GM12878 (cell line): ENCODE measurements around the gene ALKBH2. TPM values are rescaled to one million over a fixed set of nuclear protein-coding genes. Genes with fewer than 3 reads are reported as not detected.

Experiments
- ATAC-seq: fragments of 200-7000 bp; cut with Tn5 transposase; 3 replicates; pipeline ENCODE4 v1.9.1; 2020; ENCODE audit warnings: mild to moderate bottlenecking, moderate library complexity
- BruUV-seq: library from RNA; stranded (reverse); fragments of 400-500 nt; replicated peaks from 2 replicates; lab custom pipeline; 2021; lab: Mats Ljungman, UMichigan
- CTCF ChIA-PET: fragments of 300-600 bp; sonication (Branson Sonifier 250); formaldehyde crosslinking; extraction: SDS; loops from one replicate; lab custom pipeline; 2021; ENCODE audit warnings: inconsistent platforms; lab: Yijun Ruan, JAX
- POLR2A ChIA-PET: fragments of 350-600 bp; formaldehyde crosslinking; extraction: SDS; loops from one replicate; lab custom pipeline; 2021; ENCODE audit warnings: inconsistent platforms; lab: Charles Lee
- RAD21 ChIA-PET: fragments of 300-600 bp; sonication (Branson Sonifier 250); formaldehyde crosslinking; loops from one replicate; lab custom pipeline; 2023; ENCODE audit warnings: antibody characterized with exemption; ENCODE audit not compliant: unreplicated experiment; lab: Charles Lee
- SMC1A ChIA-PET: fragments of 300-600 bp; sonication (Branson Sonifier 250); formaldehyde crosslinking; loops from one replicate; lab custom pipeline; 2023; ENCODE audit not compliant: unreplicated experiment, uncharacterized antibody; lab: Charles Lee
- DNase-seq: peaks from one replicate; pipeline ENCODE4 v3.0.0-alpha.2; 2011; ENCODE audit warnings: low read depth, low spot score
- FAIRE-seq: peaks from 3 replicates; lab custom pipeline; 2011; peaks lifted over from hg19 to GRCh38; lab: Jason Lieb, UNC
- H2AFZ ChIP-seq: 2 replicates; pipeline ENCODE4 v1.6.0; 2011; ENCODE audit warnings: low read depth, low read length, control low read depth; ENCODE audit not compliant: control insufficient read depth
- H3K27ac ChIP-seq: 2 replicates; pipeline ENCODE4 v1.5.1; 2011; ENCODE audit warnings: control low read depth; ENCODE audit not compliant: control insufficient read depth, insufficient read depth
- H3K27me3 ChIP-seq, 2 experiments: replicated peaks in 1 of 2; 2 replicates each; pipeline versions ENCODE4 v1.6.0 to v1.6.1; 2011; ENCODE audit warnings: low read length in 1 of 2; ENCODE audit not compliant: control insufficient read depth in 2 of 2, insufficient read depth in 2 of 2
- H3K36me3 ChIP-seq, 2 experiments: 2 replicates each; pipeline ENCODE4 v1.5.1; 2011; ENCODE audit warnings: low read length in 1 of 2; ENCODE audit not compliant: control insufficient read depth in 2 of 2, insufficient read depth in 2 of 2
- H3K4me1 ChIP-seq: 2 replicates; pipeline ENCODE4 v1.6.1; 2011; ENCODE audit warnings: mild to moderate bottlenecking, low read length, moderate library complexity, mixed read lengths; ENCODE audit not compliant: control insufficient read depth, insufficient read depth
- H3K4me2 ChIP-seq: 2 replicates; pipeline ENCODE4 v1.6.0; 2011; ENCODE audit warnings: control low read depth; ENCODE audit not compliant: control insufficient read depth, insufficient read depth
- H3K4me3 ChIP-seq: fragments of 200-600 bp; sonication (generic); 2 replicates; pipeline ENCODE4 v1.5.1; 2016
- H3K79me2 ChIP-seq: 2 replicates; pipeline ENCODE4 v1.6.0; 2011; ENCODE audit warnings: low read length; ENCODE audit not compliant: control insufficient read depth, insufficient read depth
- H3K9ac ChIP-seq: 2 replicates; pipeline ENCODE4 v1.8.0; 2011; ENCODE audit warnings: low read length, control low read depth, mixed read lengths; ENCODE audit not compliant: control insufficient read depth, insufficient read depth
- H3K9me3 ChIP-seq: replicated peaks from 3 replicates; pipeline ENCODE4 v1.5.1; 2011; ENCODE audit warnings: mild to moderate bottlenecking, low read length; ENCODE audit not compliant: control insufficient read depth, insufficient read depth
- H4K20me1 ChIP-seq: 2 replicates; pipeline ENCODE4 v1.6.0; 2011; ENCODE audit not compliant: control insufficient read depth, insufficient read depth
- ATF7 ChIP-seq: fragments of 450-650 bp; IDR thresholded peaks from 2 replicates; pipeline ENCODE4 v1.6.1; 2016; ENCODE audit warnings: low read depth, mild to moderate bottlenecking
- CBFB ChIP-seq: IDR thresholded peaks from 2 replicates; pipeline ENCODE4 v1.6.1; 2016; ENCODE audit warnings: antibody characterized with exemption, low read depth
- EGR1 ChIP-seq, 2 experiments: IDR thresholded peaks; 1 replicate in 1 of 2; 2 replicates in 1 of 2; pipeline ENCODE4 v1.6.1; 2011 to 2012; ENCODE audit warnings: low read depth in 2 of 2, low read length in 2 of 2, borderline replicate concordance in 1 of 2, mild to moderate bottlenecking in 1 of 2, moderate library complexity in 1 of 2
- NFYA ChIP-seq: IDR thresholded peaks from 2 replicates; pipeline ENCODE4 v1.6.1; 2011; ENCODE audit warnings: low read depth, mild to moderate bottlenecking, low read length, improper control_type of control experiment, borderline replicate concordance
- RCOR1 ChIP-seq: conservative IDR thresholded peaks from 2 replicates; pipeline ENCODE4 v1.6.1; 2012; ENCODE audit warnings: low read depth, low read length, improper control_type of control experiment
- WGBS: methylation state at CpG from one replicate; pipeline ENCODE4 v1.1.6; 2016; ENCODE audit warnings: low lambda C conversion rate; ENCODE audit not compliant: insufficient replicate concordance, insufficient coverage; ENCODE audit errors: missing lambda C conversion rate; 5-methylcytosine and 5-hydroxymethylcytosine counted together
- in situ Hi-C: fragments of 300-500 bp; cut with MboI; formaldehyde crosslinking; loops from 9 replicates; pipeline ENCODE4 v1.14.3; 2018; ENCODE audit warnings: mixed read lengths
- intact Hi-C: fragments of 100-400 bp; cut with micrococcal nuclease; formaldehyde crosslinking; loops from one replicate; pipeline ENCODE4 v1.14.2; 2022; ENCODE audit not compliant: unreplicated experiment
- polyA plus RNA-seq, 11 experiments: library from polyadenylated mRNA; depleted of rRNA in 4 of 11; unstranded in 6 of 11; stranded (reverse) in 5 of 11; fragments of >200 nt; fragmentation: Nextera tagmentation in 4 of 11; fragmentation: Illumina TruSeq in 1 of 11; extraction: Ambion mirVana in 4 of 11; extraction: Trizol in 1 of 11; gene quantifications; 1 replicate in 1 of 11; 2 replicates in 10 of 11; pipeline versions ENCODE4 v1.2.1 to v1.2.3, GENCODE V29; 2011 to 2016; ENCODE audit warnings: inconsistent platforms in 2 of 11, missing spikeins in 2 of 11, low read depth in 1 of 11
- total RNA-seq, 4 experiments: library from RNA; depleted of rRNA in 3 of 4; stranded (reverse); fragments of >200 nt in 3 of 4; fragmentation: Illumina TruSeq in 1 of 4; extraction: Trizol in 1 of 4; gene quantifications; 2 replicates each; pipeline versions ENCODE4 v1.2.1 to v1.2.3, GENCODE V29; 2013 to 2021
- TF ChIP-seq, protein P1 (sequence below): fragments of 450-650 bp; formaldehyde crosslinking; IDR thresholded peaks from 2 replicates; pipeline ENCODE4 v1.4.0; 2020; ENCODE audit warnings: mild to moderate bottlenecking, moderate library complexity
- TF ChIP-seq, protein P2 (sequence below): fragments of 450-650 bp; IDR thresholded peaks from 2 replicates; pipeline ENCODE4 v1.6.1; 2017; ENCODE audit warnings: mild to moderate bottlenecking, low read depth, inconsistent platforms; ENCODE audit not compliant: poor library complexity, severe bottlenecking
- TF ChIP-seq, protein P3 (sequence below): fragments of 150-350 bp; IDR thresholded peaks from 2 replicates; pipeline ENCODE4 v1.6.1; 2014; ENCODE audit warnings: mild to moderate bottlenecking, low read depth, low read length

The ALKBH2 gene
- total and polyA plus RNA-seq, 10 of the 15 experiments (the other 5 are each of a cell fraction or from before 2014, with no cell fraction given): 5.6 to 40.3 (median 31.2) TPM

DNA sequence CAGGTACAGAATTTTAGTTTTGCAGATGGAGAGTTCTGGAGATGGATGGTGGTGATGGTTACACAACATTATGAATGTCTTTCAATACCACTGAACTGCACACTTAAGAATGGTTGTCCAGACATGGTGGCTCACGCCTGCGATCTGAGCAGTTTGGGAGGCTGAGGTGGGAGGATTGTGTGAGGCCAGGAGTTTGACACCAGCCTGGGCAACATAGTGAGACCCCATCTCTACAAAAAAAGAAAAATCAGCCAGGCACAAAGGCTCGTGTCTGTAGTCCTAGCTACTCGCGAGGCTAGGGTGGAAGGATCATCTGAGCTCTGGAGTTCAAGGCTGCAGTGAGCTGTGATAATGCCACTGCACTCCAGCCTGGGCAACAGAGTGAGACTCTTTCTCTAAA is 49.0 kb downstream of the ALKBH2 start:
- Histone ChIP-seq H3K36me3 (no peaks in the 10 kb centered on the region), H3K9me3 (peaks cover 5% of the 10 kb centered on the region; the same call in 1 of the 3 replicates), H3K9ac (no peak overlapping the region), H3K4me2 (no peak overlapping the region), H4K20me1 (no peaks in the 10 kb centered on the region), H3K27me3 (no peaks in the 10 kb centered on the region), H3K27ac (no peak overlapping the region), H2AFZ (no peak overlapping the region), H3K4me3 (no peak overlapping the region), H3K79me2 (no peaks in the 10 kb centered on the region), H3K4me1 (no peaks in the 10 kb centered on the region)
- in situ Hi-C loops (no loop called here), intact Hi-C loops (no loop called here)
- SMC1A ChIA-PET: no interaction called here
- CTCF ChIA-PET: interaction anchor here (0.6 kb wide), 1 partner anchor 750 kb away, joined by 3 read pairs; no protein-coding TSS in a partner anchor
- 61% methylated on average over 5 of the region's 5 CpGs for WGBS
- no peak for ATAC-seq
- POLR2A ChIA-PET: no interaction called here
- FAIRE-seq: no peak
- no peak for DNase-seq
- RAD21 ChIA-PET: no interaction called here
- no TSS peak for BruUV-seq
- TF ChIP-seq NFYA (no peak), ATF7 (no peak), EGR1 (IDR thresholded peaks at IDR 0.05; ENCODE audit: borderline replicate concordance in 1 of 2, low read depth in 2 of 2, low read length in 2 of 2) (no peak), CBFB (no peak), RCOR1 (no peak)
- TF ChIP-seq, protein P1, sequence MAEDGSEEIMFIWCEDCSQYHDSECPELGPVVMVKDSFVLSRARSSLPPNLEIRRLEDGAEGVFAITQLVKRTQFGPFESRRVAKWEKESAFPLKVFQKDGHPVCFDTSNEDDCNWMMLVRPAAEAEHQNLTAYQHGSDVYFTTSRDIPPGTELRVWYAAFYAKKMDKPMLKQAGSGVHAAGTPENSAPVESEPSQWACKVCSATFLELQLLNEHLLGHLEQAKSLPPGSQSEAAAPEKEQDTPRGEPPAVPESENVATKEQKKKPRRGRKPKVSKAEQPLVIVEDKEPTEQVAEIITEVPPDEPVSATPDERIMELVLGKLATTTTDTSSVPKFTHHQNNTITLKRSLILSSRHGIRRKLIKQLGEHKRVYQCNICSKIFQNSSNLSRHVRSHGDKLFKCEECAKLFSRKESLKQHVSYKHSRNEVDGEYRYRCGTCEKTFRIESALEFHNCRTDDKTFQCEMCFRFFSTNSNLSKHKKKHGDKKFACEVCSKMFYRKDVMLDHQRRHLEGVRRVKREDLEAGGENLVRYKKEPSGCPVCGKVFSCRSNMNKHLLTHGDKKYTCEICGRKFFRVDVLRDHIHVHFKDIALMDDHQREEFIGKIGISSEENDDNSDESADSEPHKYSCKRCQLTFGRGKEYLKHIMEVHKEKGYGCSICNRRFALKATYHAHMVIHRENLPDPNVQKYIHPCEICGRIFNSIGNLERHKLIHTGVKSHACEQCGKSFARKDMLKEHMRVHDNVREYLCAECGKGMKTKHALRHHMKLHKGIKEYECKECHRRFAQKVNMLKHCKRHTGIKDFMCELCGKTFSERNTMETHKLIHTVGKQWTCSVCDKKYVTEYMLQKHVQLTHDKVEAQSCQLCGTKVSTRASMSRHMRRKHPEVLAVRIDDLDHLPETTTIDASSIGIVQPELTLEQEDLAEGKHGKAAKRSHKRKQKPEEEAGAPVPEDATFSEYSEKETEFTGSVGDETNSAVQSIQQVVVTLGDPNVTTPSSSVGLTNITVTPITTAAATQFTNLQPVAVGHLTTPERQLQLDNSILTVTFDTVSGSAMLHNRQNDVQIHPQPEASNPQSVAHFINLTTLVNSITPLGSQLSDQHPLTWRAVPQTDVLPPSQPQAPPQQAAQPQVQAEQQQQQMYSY (CRISPR knock-in tag): no peak
- TF ChIP-seq, protein P2, sequence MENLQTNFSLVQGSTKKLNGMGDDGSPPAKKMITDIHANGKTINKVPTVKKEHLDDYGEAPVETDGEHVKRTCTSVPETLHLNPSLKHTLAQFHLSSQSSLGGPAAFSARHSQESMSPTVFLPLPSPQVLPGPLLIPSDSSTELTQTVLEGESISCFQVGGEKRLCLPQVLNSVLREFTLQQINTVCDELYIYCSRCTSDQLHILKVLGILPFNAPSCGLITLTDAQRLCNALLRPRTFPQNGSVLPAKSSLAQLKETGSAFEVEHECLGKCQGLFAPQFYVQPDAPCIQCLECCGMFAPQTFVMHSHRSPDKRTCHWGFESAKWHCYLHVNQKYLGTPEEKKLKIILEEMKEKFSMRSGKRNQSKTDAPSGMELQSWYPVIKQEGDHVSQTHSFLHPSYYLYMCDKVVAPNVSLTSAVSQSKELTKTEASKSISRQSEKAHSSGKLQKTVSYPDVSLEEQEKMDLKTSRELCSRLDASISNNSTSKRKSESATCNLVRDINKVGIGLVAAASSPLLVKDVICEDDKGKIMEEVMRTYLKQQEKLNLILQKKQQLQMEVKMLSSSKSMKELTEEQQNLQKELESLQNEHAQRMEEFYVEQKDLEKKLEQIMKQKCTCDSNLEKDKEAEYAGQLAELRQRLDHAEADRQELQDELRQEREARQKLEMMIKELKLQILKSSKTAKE: no peak
- TF ChIP-seq, protein P3, sequence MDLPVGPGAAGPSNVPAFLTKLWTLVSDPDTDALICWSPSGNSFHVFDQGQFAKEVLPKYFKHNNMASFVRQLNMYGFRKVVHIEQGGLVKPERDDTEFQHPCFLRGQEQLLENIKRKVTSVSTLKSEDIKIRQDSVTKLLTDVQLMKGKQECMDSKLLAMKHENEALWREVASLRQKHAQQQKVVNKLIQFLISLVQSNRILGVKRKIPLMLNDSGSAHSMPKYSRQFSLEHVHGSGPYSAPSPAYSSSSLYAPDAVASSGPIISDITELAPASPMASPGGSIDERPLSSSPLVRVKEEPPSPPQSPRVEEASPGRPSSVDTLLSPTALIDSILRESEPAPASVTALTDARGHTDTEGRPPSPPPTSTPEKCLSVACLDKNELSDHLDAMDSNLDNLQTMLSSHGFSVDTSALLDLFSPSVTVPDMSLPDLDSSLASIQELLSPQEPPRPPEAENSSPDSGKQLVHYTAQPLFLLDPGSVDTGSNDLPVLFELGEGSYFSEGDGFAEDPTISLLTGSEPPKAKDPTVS: no peak
